ENCODE results near the gene ARL6IP4. TPM values are rescaled to one million over a fixed set of nuclear protein-coding genes. Genes with fewer than 3 reads are reported as not detected.

Gene ARL6IP4
- total and polyA plus RNA-seq, 10 of the 15 experiments (the other 5 are each of a cell fraction or from before 2014, with no cell fraction given): 2.5 to 320 (median 188) TPM

GRCh38 chr12:123021688-123022604 lies 41.5 kb downstream of the ARL6IP4 start:
- Histone ChIP-seq H3K9ac (ENCODE audit: control insufficient read depth, insufficient read depth, low read length) (no peak overlapping the region), H3K4me2 (ENCODE audit: control insufficient read depth, insufficient read depth) (no peak overlapping the region), H3K9me3 (replicated peaks; ENCODE audit: control insufficient read depth, insufficient read depth, low read length) (no peaks in the 10 kb centered on the region), H3K36me3 (ENCODE audit: control insufficient read depth in 2 of 2, insufficient read depth in 2 of 2, low read length in 1 of 2) (no peaks in the 10 kb centered on the region), H2AFZ (ENCODE audit: control insufficient read depth, low read depth, low read length) (no peak overlapping the region), H3K4me1 (ENCODE audit: control insufficient read depth, insufficient read depth, low read length) (no peaks in the 10 kb centered on the region), H3K4me3 (no peak overlapping the region), H3K27me3 (replicated peaks in 1 of 2; ENCODE audit: control insufficient read depth in 2 of 2, insufficient read depth in 2 of 2, low read length in 1 of 2) (no peaks in the 10 kb centered on the region; a peak in 2 of 4 replicates), H4K20me1 (ENCODE audit: control insufficient read depth, insufficient read depth) (no peaks in the 10 kb centered on the region), H3K79me2 (ENCODE audit: control insufficient read depth, insufficient read depth, low read length) (no peaks in the 10 kb centered on the region), H3K27ac (ENCODE audit: control insufficient read depth, insufficient read depth) (no peak overlapping the region)
- SMC1A ChIA-PET (ENCODE audit: uncharacterized antibody, unreplicated experiment): interaction anchor here (0.6 kb wide), 1 partner anchor 40 kb away, joined by 3 read pairs; no protein-coding TSS in a partner anchor
- BruUV-seq (replicated peaks): no TSS peak
- 53% methylated on average over 18 of the region's 18 CpGs for WGBS (ENCODE audit: insufficient coverage, insufficient replicate concordance, low lambda C conversion rate, missing lambda C conversion rate)
- RAD21 ChIA-PET (ENCODE audit: unreplicated experiment): interaction anchor here (0.8 kb wide), 1 partner anchor 269 kb away, joined by 3 read pairs; the partner anchor contains the start of gene DENR
- FAIRE-seq (no peak), ATAC-seq (no peak), DNase-seq (ENCODE audit: low read depth, low spot score) (no peak)
- in situ Hi-C loops (cut with MboI) (no loop called here), intact Hi-C loops (cut with micrococcal nuclease; ENCODE audit: unreplicated experiment) (no loop called here)
- POLR2A ChIA-PET: no interaction called here
- TF ChIP-seq SIN3A (IDR thresholded peaks at IDR 0.05; ENCODE audit: low read depth, low read length) (no peak), BCL11A (IDR thresholded peaks at IDR 0.05; ENCODE audit: low read depth, low read length) (no peak), ASH2L (IDR thresholded peaks at IDR 0.05; ENCODE audit: borderline replicate concordance, low read depth) (no peak), FOXK2 (IDR thresholded peaks at IDR 0.05) (no peak), SREBF2 (IDR thresholded peaks at IDR 0.05; ENCODE audit: low read length) (no peak), PAX8 (IDR thresholded peaks at IDR 0.05) (no peak), TAF1 (IDR thresholded peaks at IDR 0.05; ENCODE audit: borderline replicate concordance, low read depth, low read length) (no peak), CHD1 (IDR thresholded peaks at IDR 0.05; ENCODE audit: low read depth, low read length) (no peak), SP1 (IDR thresholded peaks at IDR 0.05; ENCODE audit: low read depth, low read length) (no peak), TCF7 (IDR thresholded peaks at IDR 0.05; ENCODE audit: borderline replicate concordance) (no peak), BCLAF1 (IDR thresholded peaks at IDR 0.05) (no peak), RAD21 (IDR thresholded peaks at IDR 0.05; ENCODE audit: insufficient read depth, low read depth, low read length) (no peak), RELA (IDR thresholded peaks at IDR 0.05; ENCODE audit: borderline replicate concordance, partially characterized antibody) (no peak), STAT1 (conservative IDR thresholded peaks at IDR 0.05) (no peak)
- TF ChIP-seq, protein P1, sequence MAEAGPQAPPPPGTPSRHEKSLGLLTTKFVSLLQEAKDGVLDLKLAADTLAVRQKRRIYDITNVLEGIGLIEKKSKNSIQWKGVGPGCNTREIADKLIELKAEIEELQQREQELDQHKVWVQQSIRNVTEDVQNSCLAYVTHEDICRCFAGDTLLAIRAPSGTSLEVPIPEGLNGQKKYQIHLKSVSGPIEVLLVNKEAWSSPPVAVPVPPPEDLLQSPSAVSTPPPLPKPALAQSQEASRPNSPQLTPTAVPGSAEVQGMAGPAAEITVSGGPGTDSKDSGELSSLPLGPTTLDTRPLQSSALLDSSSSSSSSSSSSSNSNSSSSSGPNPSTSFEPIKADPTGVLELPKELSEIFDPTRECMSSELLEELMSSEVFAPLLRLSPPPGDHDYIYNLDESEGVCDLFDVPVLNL (IDR thresholded peaks at IDR 0.05; ENCODE audit: low read depth, low read length): no peak
- TF ChIP-seq, protein P2, sequence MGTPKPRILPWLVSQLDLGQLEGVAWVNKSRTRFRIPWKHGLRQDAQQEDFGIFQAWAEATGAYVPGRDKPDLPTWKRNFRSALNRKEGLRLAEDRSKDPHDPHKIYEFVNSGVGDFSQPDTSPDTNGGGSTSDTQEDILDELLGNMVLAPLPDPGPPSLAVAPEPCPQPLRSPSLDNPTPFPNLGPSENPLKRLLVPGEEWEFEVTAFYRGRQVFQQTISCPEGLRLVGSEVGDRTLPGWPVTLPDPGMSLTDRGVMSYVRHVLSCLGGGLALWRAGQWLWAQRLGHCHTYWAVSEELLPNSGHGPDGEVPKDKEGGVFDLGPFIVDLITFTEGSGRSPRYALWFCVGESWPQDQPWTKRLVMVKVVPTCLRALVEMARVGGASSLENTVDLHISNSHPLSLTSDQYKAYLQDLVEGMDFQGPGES (IDR thresholded peaks at IDR 0.05): no peak
- CTCF ChIA-PET: no interaction called here

All from GM12878 (cell line).